GM19238 (cell line): Measurements from ENCODE around the gene AGAP5.
A peak's percentile ranks its signal among the peaks of the same experiment; 100 is the strongest.

Experiments used
- DNase-seq: peaks from one replicate; pipeline ENCODE4 v3.0.0; 2011; ENCODE audit warnings: low spot score; ENCODE audit not compliant: insufficient read length

The AGAP5 gene

DNA sequence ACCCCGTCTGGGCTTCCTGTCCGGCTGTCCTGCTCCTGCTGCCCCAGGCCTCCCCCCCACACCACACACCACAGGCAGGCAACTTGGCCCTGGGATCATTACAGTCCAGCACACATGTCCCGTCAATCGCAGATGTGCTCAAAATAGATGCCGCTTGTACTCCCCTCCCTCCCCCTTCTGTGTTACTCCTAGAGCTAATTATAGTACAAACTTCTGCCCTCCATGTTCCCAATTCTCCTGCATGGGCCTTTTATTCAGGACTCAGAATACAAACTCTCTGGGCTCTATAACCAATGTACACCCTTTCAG lies 42.0 kb downstream of the AGAP5 start, which contains the start of gene SYNPO2L:
TSS of gene SYNPO2L (minus strand) at position 40 of the 309 bp plus-strand sequence. CDS start 107 bp downstream, outside the sequence.
- DNase-seq = no peak

GRCh38 chr10:73655257-73655989 lies 42.5 kb downstream of the AGAP5 start:
- no peak for DNase-seq

GRCh38 chr10:73653701-73654100 lies 44.2 kb downstream of the AGAP5 start:
- no peak for DNase-seq

- no peak for DNase-seq
These were observed 44.7 kb downstream of the AGAP5 start for GRCh38 chr10:73653195-73653594.

GRCh38 chr10:73650537-73651331 lies 47.2 kb downstream of the AGAP5 start:
- DNase-seq = no peak

DNA sequence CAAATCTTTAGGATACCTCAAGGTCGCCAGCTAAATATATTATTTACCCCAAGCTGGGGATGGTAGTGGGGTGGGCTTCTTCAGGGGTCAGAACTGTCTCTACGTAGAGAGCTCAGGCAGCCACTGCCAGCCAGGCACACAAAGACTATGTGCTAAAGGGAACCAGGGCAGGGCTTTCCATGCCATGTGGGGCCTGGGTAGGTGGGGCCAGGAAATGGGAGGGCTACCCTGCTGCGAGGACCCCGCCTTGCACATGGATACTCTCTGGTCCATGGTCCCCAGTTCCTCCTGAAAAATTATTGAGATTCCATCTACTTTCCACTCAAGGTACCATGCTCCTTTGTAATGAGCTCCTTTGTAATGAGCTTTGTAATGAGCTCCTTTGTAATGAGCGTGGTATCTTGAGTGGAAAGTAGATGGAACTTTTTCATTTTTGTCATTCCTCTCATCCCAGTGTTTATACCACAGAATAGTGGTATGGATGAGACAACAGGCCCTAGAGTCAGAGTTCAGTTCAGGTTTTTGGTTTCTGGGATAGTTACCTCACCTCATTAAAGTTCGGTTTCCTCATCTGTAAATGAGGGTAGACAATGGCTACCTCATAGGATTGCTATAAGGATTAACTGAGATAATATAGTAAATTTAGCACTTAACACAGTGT lies 47.9 kb downstream of the AGAP5 start:
- no peak for DNase-seq

GRCh38 chr10:73648975-73649829 lies 48.7 kb downstream of the AGAP5 start:
- no peak for DNase-seq

- DNase-seq = no peak
These were observed 49.8 kb downstream of the AGAP5 start for GRCh38 chr10:73647875-73648651.

GRCh38 chr10:73647211-73647874 lies 50.6 kb downstream of the AGAP5 start:
- no peak for DNase-seq

DNA sequence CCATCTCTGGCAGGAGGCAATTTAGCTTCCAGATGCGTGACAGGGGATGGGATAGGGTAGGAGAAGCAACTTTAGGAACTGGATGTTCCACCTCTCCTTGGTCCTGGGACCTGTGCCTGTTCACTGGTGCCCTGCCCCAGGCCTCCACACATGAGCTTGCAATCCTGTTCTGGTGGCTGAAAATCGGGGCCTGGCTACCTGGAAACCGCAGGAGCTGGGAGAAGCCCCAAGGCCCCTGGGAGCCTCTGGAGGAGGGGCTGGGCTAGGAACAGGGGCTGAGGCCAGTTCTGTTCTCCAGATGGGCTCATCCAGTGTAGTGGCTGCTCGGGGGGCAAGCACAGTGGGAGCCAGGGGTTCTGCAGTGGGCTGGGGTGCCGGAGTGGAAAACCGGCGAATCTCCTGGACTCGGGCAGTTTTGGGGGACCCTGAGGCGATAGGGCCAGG lies 51.3 kb downstream of the AGAP5 start:
- DNase-seq = no peak

GRCh38 chr10:73645251-73645650 lies 52.7 kb downstream of the AGAP5 start:
- no peak for DNase-seq

DNA sequence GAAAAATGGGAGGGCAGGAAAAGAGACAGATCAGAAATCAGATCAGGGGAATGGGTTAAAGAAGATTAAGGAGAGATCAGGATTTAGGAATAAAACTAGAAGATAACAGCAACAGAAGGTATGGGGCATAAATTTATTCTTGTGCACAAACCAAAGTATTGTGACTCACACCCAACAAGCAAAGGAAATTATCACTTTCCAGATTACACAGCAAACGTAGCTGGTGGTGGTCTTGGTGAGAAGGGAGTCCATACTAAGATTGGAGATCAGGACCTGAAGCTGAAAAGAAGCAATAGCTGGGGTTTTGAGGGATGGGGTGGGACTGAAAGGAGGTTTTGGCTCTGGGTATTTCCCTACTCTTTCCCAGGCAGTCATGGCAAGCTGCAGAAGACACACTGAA lies 53.1 kb downstream of the AGAP5 start:
- DNase-seq = no peak

GRCh38 chr10:73644015-73644743 lies 53.7 kb downstream of the AGAP5 start:
- DNase-seq = peak; percentile 66

DNA sequence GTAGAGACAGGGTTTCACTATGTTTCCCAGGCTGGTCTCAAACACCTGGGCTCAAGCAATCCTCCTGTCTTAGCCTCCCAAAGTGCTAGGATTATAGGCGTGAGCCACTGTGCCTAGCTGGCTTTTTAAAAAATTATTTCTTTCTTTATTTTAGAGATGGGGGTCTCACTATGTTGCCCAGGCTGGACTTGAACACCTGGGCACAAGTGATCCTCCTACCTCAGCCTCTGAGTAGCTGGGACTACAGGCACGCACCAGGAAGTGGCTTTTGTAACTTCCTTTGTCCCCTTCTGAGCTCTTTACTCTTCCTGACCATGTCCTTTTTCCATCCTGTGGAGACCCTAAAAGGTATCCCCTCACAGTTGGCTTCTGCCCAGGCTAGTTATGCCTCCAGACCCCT lies 54.5 kb downstream of the AGAP5 start:
- no peak for DNase-seq

DNA sequence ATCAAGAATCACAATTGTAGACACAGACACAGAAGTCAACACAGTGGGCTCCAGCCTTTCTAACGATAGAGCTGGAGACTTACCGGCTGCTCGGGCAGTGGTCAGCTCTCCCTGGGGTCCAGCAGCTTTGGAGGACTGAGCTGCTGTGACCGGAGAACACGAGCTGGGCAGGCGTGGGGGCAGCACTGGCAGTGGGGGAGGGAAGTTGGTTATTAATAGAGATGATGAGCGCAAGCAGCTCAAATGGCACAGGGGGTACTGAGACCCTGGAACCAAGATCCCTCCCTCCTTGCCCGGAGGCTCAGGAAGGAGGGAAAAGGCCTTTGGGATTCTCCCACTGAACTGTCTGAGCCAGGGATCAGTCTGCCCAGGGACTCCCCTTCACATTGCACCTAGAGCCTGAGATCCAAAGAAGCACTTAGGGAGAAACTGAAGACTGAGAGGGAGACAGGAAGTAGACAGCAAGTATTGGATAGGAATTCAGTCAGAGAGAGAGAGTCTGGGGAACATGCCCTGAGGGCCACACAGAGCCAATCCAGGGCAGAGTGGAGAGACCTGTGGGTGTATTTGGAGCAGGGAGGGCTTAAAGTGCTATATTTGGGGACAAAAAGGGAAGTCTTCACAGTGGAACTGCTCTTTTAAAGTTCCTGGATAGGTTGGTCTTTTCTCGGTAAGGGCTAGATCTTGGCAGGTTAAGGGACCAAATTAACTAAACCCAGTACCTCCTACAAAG lies 56.4 kb downstream of the AGAP5 start, which contains the start of gene MYOZ1:
TSS of gene MYOZ1 (minus strand) at position 147 of the 733 bp plus-strand sequence. CDS start 1,457 bp downstream, outside the sequence.
- DNase-seq = no peak

DNA sequence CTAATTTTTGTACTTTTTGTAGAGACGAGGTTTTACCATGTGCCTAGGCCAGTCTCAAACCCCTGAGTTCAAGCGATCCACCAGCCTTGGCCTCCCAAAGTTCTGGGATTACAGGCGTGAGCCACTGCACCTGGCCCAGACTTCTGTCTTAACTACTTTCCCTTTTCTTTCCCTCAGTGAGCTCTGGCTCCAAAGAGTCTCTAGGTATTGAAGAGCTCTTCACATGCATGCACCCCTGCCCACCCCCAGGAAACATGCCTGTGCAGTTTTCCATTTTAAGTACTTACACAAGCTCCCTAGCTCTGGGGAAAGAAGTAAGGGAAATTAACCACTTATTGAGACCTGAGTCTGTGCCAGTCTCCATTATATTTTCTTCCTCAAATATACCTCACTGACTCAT lies 58.6 kb downstream of the AGAP5 start:
- DNase-seq = no peak

- DNase-seq = no peak
These were observed 62.1 kb downstream of the AGAP5 start for GRCh38 chr10:73635781-73636180.

- DNase-seq = no peak
These were observed 63.5 kb downstream of the AGAP5 start for GRCh38 chr10:73634421-73634820.
